Measurements from ENCODE around the gene DNAH2.

The DNAH2 gene

DNA sequence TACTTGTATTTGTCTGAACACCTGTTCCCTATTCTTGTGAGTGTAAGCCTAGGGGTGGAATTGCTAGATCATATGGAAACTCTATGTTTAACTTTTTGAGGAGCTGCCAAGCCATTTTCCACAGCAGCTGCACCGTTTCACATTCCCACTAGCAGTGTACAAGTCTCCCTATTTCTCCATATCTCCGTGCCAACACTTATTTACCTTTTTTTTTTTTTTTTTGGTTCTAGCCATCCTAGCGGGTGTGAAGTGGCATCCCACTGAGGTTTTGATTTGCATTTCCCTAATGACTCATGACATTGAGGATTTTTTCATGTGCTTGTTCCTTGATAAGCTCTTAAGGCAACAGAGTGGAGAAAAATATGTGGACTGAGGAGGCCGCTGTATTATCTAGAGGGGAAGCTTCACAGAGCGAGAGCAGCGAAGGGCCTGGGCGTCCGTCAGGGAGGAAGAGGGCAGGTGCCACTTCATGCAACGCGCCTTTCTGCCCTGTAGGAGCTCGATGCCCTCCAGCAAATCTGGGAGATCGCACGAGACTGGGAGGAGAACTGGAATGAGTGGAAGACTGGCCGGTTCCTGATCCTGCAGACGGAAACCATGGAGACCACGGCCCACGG is 50.0 kb downstream of the DNAH2 start:
- no peak for DNase-seq (ENCODE audit: low read depth, low spot score)
- TF ChIP-seq FOXP2 (optimal IDR thresholded peaks at IDR 0.05; ENCODE audit: control extremely low read depth, extremely low read length, insufficient read depth) = no peak
- TF ChIP-seq EZH2 (IDR thresholded peaks at IDR 0.05) = no peak
- no peak for TF ChIP-seq POLR2AphosphoS5 (IDR thresholded peaks at IDR 0.05; ENCODE audit: borderline replicate concordance, low read depth, low read length)

GRCh38 chr17:7769854-7770253 is 52.3 kb downstream of the DNAH2 start:
- no peak for DNase-seq (ENCODE audit: low read depth, low spot score)
- no peak overlapping the region for H3K4me3 ChIP-seq
- H3K27ac ChIP-seq = no peak overlapping the region
- no peaks in the 10 kb centered on the region for H3K36me3 ChIP-seq (ENCODE audit: insufficient read depth, low read length)
- no peaks in the 10 kb centered on the region for H3K9me3 ChIP-seq (ENCODE audit: low read depth, low read length)
- no peak for TF ChIP-seq POLR2AphosphoS5 (IDR thresholded peaks at IDR 0.05; ENCODE audit: borderline replicate concordance, low read depth, low read length)
- no peak for TF ChIP-seq FOXP2 (optimal IDR thresholded peaks at IDR 0.05; ENCODE audit: control extremely low read depth, extremely low read length, insufficient read depth)
- no peak for TF ChIP-seq EZH2 (IDR thresholded peaks at IDR 0.05)
- no peak overlapping the region for H3K9ac ChIP-seq (ENCODE audit: insufficient read length)

More for the DNA sequence above, 50.0 kb downstream of the DNAH2 start:
- no peak overlapping the region for H3K4me3 ChIP-seq
- H3K9ac ChIP-seq (ENCODE audit: insufficient read length) = no peak overlapping the region
- H3K36me3 ChIP-seq (ENCODE audit: insufficient read depth, low read length) = no peaks in the 10 kb centered on the region
- no peaks in the 10 kb centered on the region for H3K9me3 ChIP-seq (ENCODE audit: low read depth, low read length)
- H3K27ac ChIP-seq = no peak overlapping the region

GRCh38 chr17:7774055-7774521 is 56.5 kb downstream of the DNAH2 start:
- Histone ChIP-seq H3K9me3 (ENCODE audit: low read depth, low read length) (no peaks in the 10 kb centered on the region), H3K9ac (ENCODE audit: insufficient read length) (no peak overlapping the region), H3K27ac (no peak overlapping the region), H3K36me3 (ENCODE audit: insufficient read depth, low read length) (no peaks in the 10 kb centered on the region), H3K4me3 (no peak overlapping the region)
- no peak for TF ChIP-seq FOXP2 (optimal IDR thresholded peaks at IDR 0.05; ENCODE audit: control extremely low read depth, extremely low read length, insufficient read depth)
- DNase-seq (ENCODE audit: low read depth, low spot score) = no peak

- no peak for DNase-seq (ENCODE audit: low read depth, low spot score)
- Histone ChIP-seq H3K9me3 (ENCODE audit: low read depth, low read length) (no peaks in the 10 kb centered on the region), H3K9ac (ENCODE audit: insufficient read length) (no peak overlapping the region), H3K4me3 (no peak overlapping the region), H3K27ac (no peak overlapping the region), H3K36me3 (ENCODE audit: insufficient read depth, low read length) (no peaks in the 10 kb centered on the region)
- TF ChIP-seq EZH2 (IDR thresholded peaks at IDR 0.05) = no peak
- no peak for TF ChIP-seq FOXP2 (optimal IDR thresholded peaks at IDR 0.05; ENCODE audit: control extremely low read depth, extremely low read length, insufficient read depth)
- no peak for TF ChIP-seq POLR2AphosphoS5 (IDR thresholded peaks at IDR 0.05; ENCODE audit: borderline replicate concordance, low read depth, low read length)
These were observed 57.5 kb downstream of the DNAH2 start for GRCh38 chr17:7775051-7775450.

DNA sequence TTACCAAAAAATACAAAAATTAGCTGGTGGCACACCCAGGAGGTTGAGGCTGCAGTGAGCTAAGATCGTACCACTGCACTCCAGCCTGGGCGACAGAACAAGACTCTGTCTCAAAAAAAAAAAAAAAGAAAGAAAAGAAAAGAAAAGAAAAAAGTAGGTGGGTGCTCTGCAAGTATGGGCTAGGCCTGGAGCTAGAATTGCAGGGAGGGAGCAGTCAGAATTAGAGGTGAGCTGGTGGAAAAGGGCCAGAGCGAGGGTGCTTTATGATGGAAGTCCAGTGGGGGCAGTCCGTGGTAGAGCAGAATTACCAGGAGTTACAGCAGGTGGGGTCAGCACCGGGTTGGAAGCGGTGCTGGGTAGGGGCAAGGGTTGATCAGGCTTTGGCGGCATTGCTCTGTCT is 59.5 kb downstream of the DNAH2 start:
- no peak for DNase-seq (ENCODE audit: low read depth, low spot score)
- Histone ChIP-seq H3K27ac (no peak overlapping the region), H3K9ac (ENCODE audit: insufficient read length) (no peak overlapping the region), H3K9me3 (ENCODE audit: low read depth, low read length) (no peaks in the 10 kb centered on the region), H3K4me3 (no peak overlapping the region), H3K36me3 (ENCODE audit: insufficient read depth, low read length) (no peaks in the 10 kb centered on the region)
- no peak for TF ChIP-seq EZH2 (IDR thresholded peaks at IDR 0.05)
- TF ChIP-seq POLR2AphosphoS5 (IDR thresholded peaks at IDR 0.05; ENCODE audit: borderline replicate concordance, low read depth, low read length) = no peak
- no peak for TF ChIP-seq FOXP2 (optimal IDR thresholded peaks at IDR 0.05; ENCODE audit: control extremely low read depth, extremely low read length, insufficient read depth)

DNA sequence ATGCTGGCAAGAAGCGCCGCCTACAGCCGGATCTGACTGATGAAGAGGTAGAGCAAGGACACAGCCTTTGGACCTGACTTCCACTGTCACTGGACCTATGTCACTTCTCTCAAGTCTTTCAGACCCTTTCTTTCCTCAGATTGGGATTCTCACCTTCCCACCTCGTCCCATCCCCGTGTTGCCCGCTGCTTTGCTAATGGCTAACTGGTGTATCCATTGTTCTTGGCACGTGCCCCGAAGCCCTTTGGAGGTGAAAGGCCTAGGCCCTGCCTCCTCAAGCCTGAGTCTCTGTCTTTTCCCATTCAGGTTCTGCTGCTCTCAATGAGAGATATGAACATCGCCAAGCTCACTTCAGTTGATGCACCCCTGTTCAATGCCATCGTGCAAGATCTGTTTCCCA is 63.2 kb downstream of the DNAH2 start:
- no peak overlapping the region for H3K27ac ChIP-seq
- no peak overlapping the region for H3K9ac ChIP-seq (ENCODE audit: insufficient read length)
- no peak overlapping the region for H3K4me3 ChIP-seq
- no peaks in the 10 kb centered on the region for H3K36me3 ChIP-seq (ENCODE audit: insufficient read depth, low read length)
- DNase-seq (ENCODE audit: low read depth, low spot score) = no peak
- H3K9me3 ChIP-seq (ENCODE audit: low read depth, low read length) = no peaks in the 10 kb centered on the region
- TF ChIP-seq POLR2AphosphoS5 (IDR thresholded peaks at IDR 0.05; ENCODE audit: borderline replicate concordance, low read depth, low read length) (no peak), EZH2 (IDR thresholded peaks at IDR 0.05) (no peak), FOXP2 (optimal IDR thresholded peaks at IDR 0.05; ENCODE audit: control extremely low read depth, extremely low read length, insufficient read depth) (no peak)

- no peak for TF ChIP-seq EZH2 (IDR thresholded peaks at IDR 0.05)
- no peak for TF ChIP-seq FOXP2 (optimal IDR thresholded peaks at IDR 0.05; ENCODE audit: control extremely low read depth, extremely low read length, insufficient read depth)
- no peak for TF ChIP-seq POLR2AphosphoS5 (IDR thresholded peaks at IDR 0.05; ENCODE audit: borderline replicate concordance, low read depth, low read length)
- DNase-seq (ENCODE audit: low read depth, low spot score) = no peak
- Histone ChIP-seq H3K4me3 (no peak overlapping the region), H3K36me3 (ENCODE audit: insufficient read depth, low read length) (no peaks in the 10 kb centered on the region), H3K9me3 (ENCODE audit: low read depth, low read length) (no peaks in the 10 kb centered on the region), H3K9ac (ENCODE audit: insufficient read length) (no peak overlapping the region), H3K27ac (no peak overlapping the region)
These were observed 63.9 kb downstream of the DNAH2 start for GRCh38 chr17:7781429-7781828.

DNA sequence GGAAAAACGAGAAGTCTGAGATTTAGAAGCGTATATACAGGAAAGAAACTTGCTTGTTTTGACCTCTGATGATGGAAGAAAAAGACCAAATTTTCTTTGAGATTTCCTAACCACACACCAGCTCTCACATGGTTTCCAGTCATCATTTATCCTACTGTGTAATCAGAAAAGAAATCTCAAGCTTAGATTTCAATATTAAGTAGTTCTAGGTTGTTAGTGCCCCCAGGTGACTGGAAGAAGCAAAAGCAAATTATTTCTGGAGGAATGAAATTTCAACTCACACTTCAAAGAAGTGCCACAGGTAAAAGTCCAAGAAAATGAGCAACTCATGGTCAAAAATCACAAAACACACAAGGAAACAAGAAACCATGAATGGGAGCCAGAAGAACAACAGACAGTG is 64.7 kb downstream of the DNAH2 start:
- H3K4me3 ChIP-seq = no peak overlapping the region
- no peak for DNase-seq (ENCODE audit: low read depth, low spot score)
- no peak overlapping the region for H3K27ac ChIP-seq
- TF ChIP-seq FOXP2 (optimal IDR thresholded peaks at IDR 0.05; ENCODE audit: control extremely low read depth, extremely low read length, insufficient read depth) = no peak
- TF ChIP-seq POLR2AphosphoS5 (IDR thresholded peaks at IDR 0.05; ENCODE audit: borderline replicate concordance, low read depth, low read length) = no peak
- TF ChIP-seq EZH2 (IDR thresholded peaks at IDR 0.05) = no peak
- H3K9ac ChIP-seq (ENCODE audit: insufficient read length) = no peak overlapping the region
- no peaks in the 10 kb centered on the region for H3K36me3 ChIP-seq (ENCODE audit: insufficient read depth, low read length)
- H3K9me3 ChIP-seq (ENCODE audit: low read depth, low read length) = no peaks in the 10 kb centered on the region

- Histone ChIP-seq H3K27ac (no peak overlapping the region), H3K36me3 (ENCODE audit: insufficient read depth, low read length) (no peaks in the 10 kb centered on the region), H3K9ac (ENCODE audit: insufficient read length) (no peak overlapping the region), H3K9me3 (ENCODE audit: low read depth, low read length) (no peaks in the 10 kb centered on the region), H3K4me3 (no peak overlapping the region)
- TF ChIP-seq FOXP2 (optimal IDR thresholded peaks at IDR 0.05; ENCODE audit: control extremely low read depth, extremely low read length, insufficient read depth) (no peak), EZH2 (IDR thresholded peaks at IDR 0.05) (no peak), POLR2AphosphoS5 (IDR thresholded peaks at IDR 0.05; ENCODE audit: borderline replicate concordance, low read depth, low read length) (no peak)
- DNase-seq (ENCODE audit: low read depth, low spot score) = no peak
These were observed 69.3 kb downstream of the DNAH2 start for GRCh38 chr17:7786866-7787265.

Data from SK-N-MC (cell line).